Measurements from ENCODE around the gene NUP205. TPM values are rescaled to one million over a fixed set of nuclear protein-coding genes. Genes with fewer than 3 reads are reported as not detected.

NUP205 gene
- total RNA-seq, 1 donor from 2014 or later = 93.1 TPM

GRCh38 chr7:135573541-135573940 is 15.8 kb downstream of the NUP205 start:
- no peak overlapping the region for H3K4me3 Mint-ChIP-seq (ENCODE audit: low read depth)
- no peaks in the 10 kb centered on the region for H3K4me1 Mint-ChIP-seq (ENCODE audit: low read depth)
- H3K9me3 Mint-ChIP-seq (ENCODE audit: low read depth) = no peaks in the 10 kb centered on the region
- no peak overlapping the region for H3K27ac Mint-ChIP-seq
- no peak for TF ChIP-seq CTCF (IDR thresholded peaks at IDR 0.05; ENCODE audit: unreplicated experiment)
- H3K36me3 Mint-ChIP-seq (ENCODE audit: insufficient read depth) = peaks cover 25% of the 10 kb centered on the region
- DNase-seq (ENCODE audit: low spot score, unreplicated experiment) = no peak
- H3K27me3 Mint-ChIP-seq = no peaks in the 10 kb centered on the region

GRCh38 chr7:135575296-135575695 is 17.6 kb downstream of the NUP205 start:
- no peaks in the 10 kb centered on the region for H3K9me3 Mint-ChIP-seq (ENCODE audit: low read depth)
- no peak for TF ChIP-seq CTCF (IDR thresholded peaks at IDR 0.05; ENCODE audit: unreplicated experiment)
- peaks cover 31% of the 10 kb centered on the region for H3K36me3 Mint-ChIP-seq (ENCODE audit: insufficient read depth)
- no peak for DNase-seq (ENCODE audit: low spot score, unreplicated experiment)
- H3K27me3 Mint-ChIP-seq = no peaks in the 10 kb centered on the region
- no peaks in the 10 kb centered on the region for H3K4me1 Mint-ChIP-seq (ENCODE audit: low read depth)
- no peak overlapping the region for H3K27ac Mint-ChIP-seq
- no peak overlapping the region for H3K4me3 Mint-ChIP-seq (ENCODE audit: low read depth)

- Mint-ChIP-seq H3K4me3 (ENCODE audit: low read depth) (no peak overlapping the region), H3K36me3 (ENCODE audit: insufficient read depth) (peaks cover 29% of the 10 kb centered on the region), H3K27me3 (no peaks in the 10 kb centered on the region), H3K4me1 (ENCODE audit: low read depth) (no peaks in the 10 kb centered on the region), H3K27ac (no peak overlapping the region), H3K9me3 (ENCODE audit: low read depth) (no peaks in the 10 kb centered on the region)
- no peak for DNase-seq (ENCODE audit: low spot score, unreplicated experiment)
- TF ChIP-seq CTCF (IDR thresholded peaks at IDR 0.05; ENCODE audit: unreplicated experiment) = no peak
Measured at GRCh38 chr7:135578569-135578968, 20.9 kb downstream of the NUP205 start.

GRCh38 chr7:135584362-135585353 is 26.9 kb downstream of the NUP205 start:
- no peak for DNase-seq (ENCODE audit: low spot score, unreplicated experiment)
- no peak overlapping the region for H3K27ac Mint-ChIP-seq
- no peak overlapping the region for H3K4me3 Mint-ChIP-seq (ENCODE audit: low read depth)
- H3K36me3 Mint-ChIP-seq (ENCODE audit: insufficient read depth) = peaks cover 29% of the 10 kb centered on the region
- H3K9me3 Mint-ChIP-seq (ENCODE audit: low read depth) = no peaks in the 10 kb centered on the region
- H3K4me1 Mint-ChIP-seq (ENCODE audit: low read depth) = no peaks in the 10 kb centered on the region
- H3K27me3 Mint-ChIP-seq = no peaks in the 10 kb centered on the region
- TF ChIP-seq CTCF (IDR thresholded peaks at IDR 0.05; ENCODE audit: unreplicated experiment) = no peak

- TF ChIP-seq CTCF (IDR thresholded peaks at IDR 0.05; ENCODE audit: unreplicated experiment) = no peak
- no peak overlapping the region for H3K4me3 Mint-ChIP-seq (ENCODE audit: low read depth)
- peaks cover 28% of the 10 kb centered on the region for H3K36me3 Mint-ChIP-seq (ENCODE audit: insufficient read depth)
- no peak overlapping the region for H3K27ac Mint-ChIP-seq
- DNase-seq (ENCODE audit: low spot score, unreplicated experiment) = no peak
- peaks cover 7% of the 10 kb centered on the region for H3K4me1 Mint-ChIP-seq (ENCODE audit: low read depth)
- H3K9me3 Mint-ChIP-seq (ENCODE audit: low read depth) = no peaks in the 10 kb centered on the region
- no peaks in the 10 kb centered on the region for H3K27me3 Mint-ChIP-seq
Measured at GRCh38 chr7:135597181-135597925, 39.6 kb downstream of the NUP205 start.

All from progenitor cell of endocrine pancreas (in vitro differentiated cells).